MM.1S (cell line): ENCODE data around the gene UBL4A.

Source experiments
- DNase-seq: peaks from one replicate; pipeline ENCODE4 v3.0.0-alpha.2; 2015
- H2AFZ ChIP-seq: fragments of 300-600 bp; sonication (generic); 2 replicates; pipeline ENCODE4 v1.6.0; 2016; ENCODE audit warnings: antibody characterized with exemption, low read length
- H3F3A ChIP-seq: fragments of 300-600 bp; sonication (generic); 2 replicates; pipeline ENCODE4 v1.6.1; 2016; ENCODE audit warnings: mild to moderate bottlenecking, antibody characterized with exemption, low read length, moderate library complexity, mixed read lengths; ENCODE audit not compliant: insufficient read depth
- H3K27ac ChIP-seq: fragments of 300-600 bp; sonication (generic); 2 replicates; pipeline ENCODE4 v1.5.1; 2016; ENCODE audit warnings: mild to moderate bottlenecking, low read length
- H3K27me3 ChIP-seq: fragments of 300-600 bp; sonication (generic); replicated peaks from 2 replicates; pipeline ENCODE4 v1.6.0; 2016; ENCODE audit warnings: low read length; ENCODE audit not compliant: insufficient read depth
- H3K36me3 ChIP-seq: fragments of 300-600 bp; sonication (generic); replicated peaks from 2 replicates; pipeline ENCODE4 v1.6.1; 2016; ENCODE audit warnings: mild to moderate bottlenecking, low read length, mixed read lengths; ENCODE audit not compliant: insufficient read depth
- H3K4me1 ChIP-seq: fragments of 300-600 bp; sonication (generic); 2 replicates; pipeline ENCODE4 v1.6.1; 2016; ENCODE audit warnings: low read length, mixed read lengths
- H3K4me2 ChIP-seq: fragments of 300-600 bp; sonication (generic); 2 replicates; pipeline ENCODE4 v1.6.0; 2016; ENCODE audit warnings: low read depth, low read length
- H3K4me3 ChIP-seq: fragments of 300-600 bp; sonication (generic); 2 replicates; pipeline ENCODE4 v1.5.1; 2016; ENCODE audit warnings: low read length, mixed read lengths
- H3K79me2 ChIP-seq: fragments of 300-600 bp; sonication (generic); 2 replicates; pipeline ENCODE4 v1.6.1; 2016; ENCODE audit warnings: mixed run types, low read length, mixed read lengths
- H3K9ac ChIP-seq: fragments of 300-600 bp; sonication (generic); 2 replicates; pipeline ENCODE4 v1.6.1; 2016; ENCODE audit warnings: low read length, mixed read lengths
- H3K9me2 ChIP-seq: fragments of 300-600 bp; sonication (generic); replicated peaks from 2 replicates; pipeline ENCODE4 v1.6.1; 2016; ENCODE audit warnings: mild to moderate bottlenecking, low read length, mixed read lengths; ENCODE audit not compliant: insufficient read depth
- H3K9me3 ChIP-seq: fragments of 300-600 bp; sonication (generic); replicated peaks from 2 replicates; pipeline ENCODE4 v1.6.1; 2016; ENCODE audit warnings: mild to moderate bottlenecking, low read length, mixed read lengths; ENCODE audit not compliant: insufficient read depth
- H4K20me1 ChIP-seq: fragments of 300-600 bp; sonication (generic); 2 replicates; pipeline ENCODE4 v1.6.1; 2016; ENCODE audit warnings: mild to moderate bottlenecking, low read length, moderate library complexity, mixed read lengths; ENCODE audit not compliant: insufficient read depth
- CTCF ChIP-seq: fragments of 300-600 bp; sonication (generic); IDR thresholded peaks from 2 replicates; pipeline ENCODE4 v1.5.1; 2016; ENCODE audit warnings: antibody characterized with exemption, low read length, mixed read lengths
- EZH2 ChIP-seq: fragments of 300-600 bp; sonication (generic); optimal IDR thresholded peaks from 2 replicates; pipeline ENCODE3; 2017; ENCODE audit warnings: low read depth, mild to moderate bottlenecking, antibody characterized with exemption, low read length, mixed read lengths
- EZH2phosphoT487 ChIP-seq: fragments of 300-600 bp; sonication (generic); IDR thresholded peaks from 2 replicates; pipeline ENCODE4 v1.6.1; 2018; ENCODE audit warnings: antibody characterized with exemption, low read length

The UBL4A gene

GRCh38 chrX:154465601-154466000, 20.8 kb downstream of the UBL4A start:
- Histone ChIP-seq H3K4me3 (no peak overlapping the region), H3K36me3 (no peaks in the 10 kb centered on the region)

GRCh38 chrX:154464806-154465365, 21.5 kb downstream of the UBL4A start:
- Histone ChIP-seq H3K27ac (no peak overlapping the region), H3K9ac (no peak overlapping the region), H3K79me2 (peaks cover 3% of the 10 kb centered on the region; the same call in 1 of the 2 replicates), H3K4me2 (no peak overlapping the region), H4K20me1 (no peaks in the 10 kb centered on the region), H3K36me3 (no peaks in the 10 kb centered on the region), H3F3A (no peaks in the 10 kb centered on the region), H3K9me2 (no peaks in the 10 kb centered on the region), H2AFZ (no peak overlapping the region), H3K4me1 (no peaks in the 10 kb centered on the region), H3K27me3 (no peaks in the 10 kb centered on the region), H3K9me3 (no peaks in the 10 kb centered on the region), H3K4me3 (no peak overlapping the region)
- no peak for DNase-seq
- TF ChIP-seq EZH2, result no peak
- no peak for TF ChIP-seq EZH2phosphoT487
- TF ChIP-seq CTCF, result no peak

More at GRCh38 chrX:154465601-154466000, 20.8 kb downstream of the UBL4A start:
- H3K27ac ChIP-seq, result no peak overlapping the region
- H2AFZ ChIP-seq, result no peak overlapping the region
- no peaks in the 10 kb centered on the region for H3F3A ChIP-seq
- H4K20me1 ChIP-seq, result no peaks in the 10 kb centered on the region
- TF ChIP-seq EZH2 (no peak), EZH2phosphoT487 (no peak), CTCF (no peak)
- no peaks in the 10 kb centered on the region for H3K79me2 ChIP-seq
- no peaks in the 10 kb centered on the region for H3K9me3 ChIP-seq
- DNase-seq, result no peak
- H3K9ac ChIP-seq, result no peak overlapping the region
- no peaks in the 10 kb centered on the region for H3K27me3 ChIP-seq
- H3K4me1 ChIP-seq, result no peaks in the 10 kb centered on the region
- no peaks in the 10 kb centered on the region for H3K9me2 ChIP-seq
- H3K4me2 ChIP-seq, result no peak overlapping the region

GRCh38 chrX:154463611-154464220, 22.7 kb downstream of the UBL4A start:
- Histone ChIP-seq H3K36me3 (no peaks in the 10 kb centered on the region), H3K79me2 (peaks cover 4% of the 10 kb centered on the region; the same call in 1 of the 2 replicates)
- TF ChIP-seq CTCF (no peak), EZH2phosphoT487 (no peak), EZH2 (no peak)

More at GRCh38 chrX:154463611-154464220, 22.7 kb downstream of the UBL4A start:
- no peak overlapping the region for H3K4me2 ChIP-seq
- H2AFZ ChIP-seq, result no peak overlapping the region
- no peaks in the 10 kb centered on the region for H3K4me1 ChIP-seq
- no peaks in the 10 kb centered on the region for H3K9me3 ChIP-seq
- no peak overlapping the region for H3K9ac ChIP-seq
- no peaks in the 10 kb centered on the region for H4K20me1 ChIP-seq
- no peaks in the 10 kb centered on the region for H3K9me2 ChIP-seq
- H3K27me3 ChIP-seq, result no peaks in the 10 kb centered on the region
- no peaks in the 10 kb centered on the region for H3F3A ChIP-seq
- no peak overlapping the region for H3K27ac ChIP-seq
- no peak overlapping the region for H3K4me3 ChIP-seq
- DNase-seq, result no peak
